Anterior cingulate cortex (tissue), 58 donors: ENCODE data around the gene MYH9.

ENCODE experiments used
- DNase-seq, 58 donors: peaks; one replicate each; lab custom pipeline; 2025; lab: John Stamatoyannopoulos, UW

The MYH9 gene

DNA sequence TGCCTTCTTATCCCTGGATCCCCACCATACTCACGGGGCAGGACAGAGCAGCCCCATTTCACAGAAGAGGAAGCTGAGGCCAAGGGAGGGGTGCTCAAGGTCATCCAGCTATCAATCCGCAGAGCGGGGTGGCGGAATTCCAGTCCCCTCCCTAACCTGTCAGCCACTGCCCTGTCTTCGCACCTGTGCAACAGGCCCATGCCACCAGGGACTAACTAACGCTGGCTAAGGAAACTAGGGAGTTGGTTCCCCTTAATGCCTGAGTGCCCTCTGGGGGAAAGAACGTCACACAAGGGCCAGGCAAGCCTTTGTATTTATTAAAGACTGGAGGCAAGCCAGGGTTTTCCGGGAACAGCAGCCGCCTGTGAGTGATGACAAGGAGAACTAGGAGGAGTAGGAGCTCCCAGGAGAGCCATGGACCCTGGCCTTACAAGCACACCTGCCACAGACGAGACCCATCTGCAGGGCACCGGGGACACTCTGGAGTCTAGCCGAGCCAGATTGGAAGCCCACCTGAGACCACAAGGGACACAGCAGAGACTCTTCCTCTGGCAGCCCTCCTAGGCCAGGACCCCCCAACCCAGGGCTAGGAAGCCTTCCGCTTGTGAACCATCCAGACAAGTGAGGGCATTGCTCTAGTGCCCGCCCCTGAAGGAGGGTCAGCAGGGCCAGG is 64.4 kb downstream of the MYH9 start:
- DNase-seq = peak in 37 of 58 donors; percentile 14 to 76 (median 40)

DNA sequence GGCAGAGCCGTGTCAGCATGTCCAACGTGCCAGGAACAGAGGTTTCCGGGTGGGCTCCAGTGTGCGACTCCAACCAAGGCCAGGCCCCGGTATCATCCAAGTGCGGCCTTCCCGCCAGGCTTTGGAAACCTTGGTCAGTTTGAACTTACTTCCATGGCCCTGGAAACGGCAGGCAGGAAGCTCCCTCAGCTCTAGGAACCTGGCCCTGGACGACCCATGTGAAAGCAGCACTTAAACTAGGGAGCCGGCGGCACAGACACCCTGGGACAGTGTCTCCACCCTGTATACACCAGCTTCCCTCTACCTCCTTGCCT is 65.2 kb downstream of the MYH9 start:
- DNase-seq = no peak

DNA sequence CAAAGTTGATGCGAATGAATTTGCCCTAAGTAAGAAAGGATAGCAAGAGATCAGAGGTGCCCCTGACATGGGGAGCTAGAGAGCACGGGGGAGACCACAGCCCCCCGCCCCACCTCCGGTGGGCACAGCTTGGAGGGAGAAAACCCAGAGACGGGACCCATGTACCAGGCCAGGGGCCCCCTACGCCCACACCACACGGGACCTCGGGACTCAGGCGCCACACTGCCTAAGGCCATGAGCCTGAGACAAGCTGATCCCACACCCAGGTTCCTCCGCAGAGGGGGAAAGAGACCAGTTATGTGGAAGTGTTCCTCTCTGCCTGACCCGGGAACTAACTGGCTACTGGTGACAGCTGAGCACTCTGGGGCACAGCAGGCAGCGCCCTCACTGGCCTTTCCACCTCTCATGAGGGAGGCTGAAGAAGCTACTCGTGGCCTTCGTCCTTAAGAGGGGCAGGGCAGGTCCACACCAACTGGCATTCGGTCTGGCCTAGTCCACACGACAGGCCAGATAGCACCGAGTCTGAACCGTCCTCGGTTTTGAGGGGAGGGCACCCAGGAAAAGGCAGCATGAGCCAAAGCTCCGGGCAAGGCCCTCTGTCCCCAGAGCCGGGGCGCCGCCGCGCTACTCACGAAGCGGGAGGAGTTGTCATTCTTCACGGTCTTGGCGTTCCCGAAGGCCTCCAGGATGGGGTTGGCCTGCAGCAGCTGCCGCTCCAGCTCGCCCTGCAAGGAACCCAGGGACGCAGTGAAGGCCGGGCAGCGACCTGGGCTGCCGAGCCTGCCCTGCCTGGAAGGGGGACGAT is 65.8 kb downstream of the MYH9 start:
- DNase-seq = no peak

DNA sequence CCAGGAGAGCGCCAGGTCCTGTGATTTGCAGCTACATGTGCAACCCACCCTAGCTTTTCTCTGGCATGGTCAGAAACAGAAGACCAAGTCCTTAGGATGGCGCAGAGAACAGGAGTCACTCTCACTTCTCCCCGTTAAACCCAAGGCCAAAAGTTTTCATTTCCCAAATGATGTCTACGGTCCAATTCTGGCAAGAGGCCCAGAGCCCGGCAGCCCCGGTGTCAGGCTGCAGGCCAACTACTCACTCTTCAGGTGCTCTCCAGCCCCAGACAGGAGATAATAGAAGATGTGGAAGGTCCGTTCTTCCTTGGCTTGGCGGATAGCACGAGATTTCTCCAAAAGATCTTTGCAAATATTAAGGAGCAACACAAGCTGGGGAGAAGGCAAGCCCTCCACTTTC is 67.2 kb downstream of the MYH9 start:
- DNase-seq = no peak

DNA sequence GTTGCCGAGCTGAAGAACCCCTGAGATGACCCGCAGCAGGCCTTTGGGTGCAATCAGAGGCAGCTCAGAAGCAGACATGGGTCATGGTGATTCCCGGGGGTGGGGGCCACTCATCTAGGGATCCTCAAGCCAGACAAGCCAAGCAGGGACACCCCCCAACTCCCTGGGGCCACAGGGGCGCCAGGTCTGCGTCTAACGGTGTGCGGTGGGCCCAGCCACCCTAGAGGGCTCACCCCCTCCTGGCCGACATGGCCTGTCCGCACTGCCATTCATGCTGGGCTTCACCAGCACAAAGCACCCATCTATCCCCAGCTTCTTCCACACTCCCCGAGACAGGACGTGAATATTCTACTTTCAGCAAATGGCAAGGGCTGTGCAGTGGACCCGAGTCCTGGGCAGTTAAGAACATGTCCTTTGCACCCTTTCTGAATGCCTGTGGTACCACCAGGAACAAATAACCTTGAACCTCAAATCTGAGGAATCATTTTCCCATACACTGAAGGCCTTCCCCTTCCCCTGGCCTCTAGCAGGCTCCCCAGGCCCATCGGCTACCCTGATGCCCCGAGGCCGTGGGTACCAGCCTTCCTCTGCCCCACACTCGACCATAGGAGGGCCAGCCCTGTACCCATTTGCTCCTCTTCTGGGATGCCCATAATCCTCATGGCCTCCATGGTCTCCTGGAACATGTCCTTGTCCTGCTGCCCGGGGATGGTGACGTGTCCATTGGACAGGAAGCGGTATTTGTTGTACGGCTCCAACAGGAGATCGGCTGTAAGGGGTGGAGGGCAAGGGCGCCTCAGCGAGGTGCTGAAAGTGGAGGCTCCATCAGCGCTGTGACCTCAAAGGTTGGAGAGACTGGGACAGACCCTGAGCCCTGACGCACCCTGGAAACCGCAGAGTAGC is 67.9 kb downstream of the MYH9 start:
- DNase-seq = no peak

DNA sequence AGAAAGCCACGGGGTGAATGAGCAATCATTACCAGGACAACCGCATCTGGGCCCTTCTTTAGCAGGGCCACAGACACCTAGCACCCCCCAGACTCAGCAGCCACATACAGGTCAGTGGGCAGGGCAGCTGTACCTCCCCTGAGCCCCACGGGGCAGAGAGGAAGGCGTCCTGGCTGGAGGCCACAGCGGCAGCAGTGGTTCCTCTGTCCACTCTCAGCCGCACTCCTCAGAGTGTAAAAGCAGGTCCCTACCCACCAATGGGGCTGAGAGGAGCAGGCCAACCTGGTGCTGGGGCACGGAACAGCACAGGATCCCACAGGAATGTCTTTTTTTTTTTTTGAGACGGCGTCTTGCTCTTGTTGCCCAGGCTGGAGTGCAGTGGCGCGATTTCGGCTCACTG is 69.3 kb downstream of the MYH9 start:
- DNase-seq = no peak

DNA sequence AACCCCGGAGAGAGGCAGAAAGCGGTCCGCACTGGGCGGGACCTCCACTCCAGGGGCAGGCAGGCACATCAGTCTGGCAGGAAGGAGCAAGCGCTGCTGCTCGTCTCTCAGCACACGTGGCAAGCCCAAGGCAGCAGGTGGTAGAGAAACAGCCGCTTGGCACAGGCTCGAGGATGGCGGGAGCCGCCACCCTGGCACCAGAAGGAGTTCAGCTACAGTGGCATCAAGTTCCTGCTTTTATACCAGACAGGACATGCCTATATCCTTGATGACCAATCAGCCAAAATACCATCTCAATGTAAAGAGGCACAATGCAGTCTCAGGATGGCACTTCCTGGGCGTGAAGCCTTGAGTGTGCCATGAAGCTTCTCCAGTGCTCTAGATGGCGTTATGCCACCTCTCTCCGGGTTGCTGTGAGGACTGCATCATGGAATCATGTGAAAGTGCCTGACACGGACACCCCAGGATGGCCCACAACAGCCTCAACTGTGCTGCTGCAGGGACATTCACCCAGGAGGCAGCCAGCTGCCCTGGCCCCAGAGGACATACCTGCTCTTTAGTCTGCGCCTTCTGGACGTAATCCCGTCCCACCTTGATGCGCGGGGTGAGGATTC is 70.0 kb downstream of the MYH9 start:
- DNase-seq = peak in 1 of 58 donors; percentile 47

DNA sequence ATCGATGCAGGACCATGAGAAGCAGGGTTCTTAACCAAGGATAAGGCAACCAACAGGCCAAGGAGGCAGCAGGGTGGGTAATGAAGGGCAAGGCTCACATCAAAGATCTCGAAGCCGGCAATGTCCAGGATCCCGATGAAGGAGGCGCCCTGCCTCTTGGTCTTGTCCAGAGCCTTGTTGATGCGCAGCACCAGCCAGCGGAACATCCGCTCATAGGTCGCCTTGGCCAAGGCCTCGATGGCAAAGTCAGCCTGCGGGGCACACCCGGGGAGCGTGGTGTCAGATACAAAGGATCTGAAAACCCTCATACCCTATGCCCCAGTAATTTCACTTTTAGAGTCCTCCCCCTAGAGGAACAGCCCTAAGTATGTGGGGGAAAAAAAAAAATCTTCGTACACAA is 71.3 kb downstream of the MYH9 start:
- no peak for DNase-seq

DNA sequence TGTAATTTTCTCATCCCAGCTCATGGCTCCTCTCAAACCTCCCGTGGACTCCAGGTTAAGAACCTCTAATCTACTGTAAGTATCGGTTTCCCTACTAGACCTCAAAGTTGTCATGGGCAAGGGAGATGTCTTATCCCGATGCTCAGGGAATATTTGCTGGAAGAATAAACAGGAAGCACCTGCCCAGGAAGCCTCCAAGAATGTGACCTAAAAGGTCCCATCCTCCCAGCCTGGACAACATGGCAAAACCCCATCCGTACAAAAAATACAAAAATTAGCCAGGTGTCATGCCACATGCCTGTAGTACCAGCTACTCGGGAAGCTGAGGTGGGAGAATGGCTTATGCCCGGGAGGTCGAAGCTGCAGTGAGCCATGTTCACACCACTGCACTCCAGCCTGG is 72.4 kb downstream of the MYH9 start:
- DNase-seq = no peak

DNA sequence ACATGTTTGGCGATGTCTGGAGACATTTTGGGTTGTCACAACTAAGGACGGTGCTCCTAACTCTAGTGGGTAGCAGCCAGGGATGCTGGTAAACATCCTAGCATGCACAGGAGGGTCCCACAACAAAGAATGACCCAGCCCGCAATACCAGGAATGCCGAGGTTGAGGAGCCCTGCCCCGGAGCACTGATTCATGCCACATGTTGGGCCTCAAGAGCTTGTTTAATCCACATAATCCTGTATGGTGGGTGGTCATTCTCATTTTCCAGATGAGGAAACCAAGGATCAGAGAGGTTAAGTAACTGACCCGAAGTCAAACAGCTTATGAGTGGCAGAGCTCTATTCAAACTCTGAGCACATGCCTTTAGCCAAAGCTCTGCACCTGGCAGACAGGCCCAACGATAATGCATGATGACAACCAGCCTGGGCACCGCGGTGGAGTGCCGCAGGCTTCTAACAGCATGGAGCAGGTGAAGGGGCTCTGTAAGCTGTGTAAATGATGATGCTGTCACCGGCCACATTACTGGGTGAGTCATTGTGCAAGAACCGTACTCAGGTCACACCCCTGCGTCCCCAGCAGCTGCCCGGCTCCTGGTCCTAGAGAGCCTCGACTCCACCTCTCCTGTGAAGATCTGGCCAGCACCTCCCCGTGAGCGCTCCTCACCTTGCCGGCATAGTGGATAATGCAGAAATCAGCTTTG is 76.2 kb downstream of the MYH9 start:
- no peak for DNase-seq

DNA sequence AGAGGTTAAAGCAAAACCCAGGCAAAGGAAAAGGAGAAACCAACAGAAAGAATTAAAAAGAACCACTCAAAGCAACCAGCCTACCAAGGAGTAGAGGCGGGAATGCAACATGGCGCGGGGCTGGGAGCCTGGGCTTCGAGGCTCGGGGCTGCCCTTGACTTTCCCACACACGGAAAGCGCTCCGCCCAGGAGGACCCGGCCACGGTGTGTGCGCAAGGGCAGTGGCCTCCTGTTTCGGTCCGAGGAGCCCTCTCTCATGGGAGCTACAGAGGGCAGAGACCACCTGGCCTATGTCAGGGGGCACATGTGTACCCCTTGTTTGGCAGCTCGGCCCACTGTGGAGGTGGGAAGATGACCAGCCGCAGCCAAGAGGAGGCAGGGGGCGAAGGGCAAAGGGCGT is 78.9 kb downstream of the MYH9 start:
- DNase-seq = no peak

DNA sequence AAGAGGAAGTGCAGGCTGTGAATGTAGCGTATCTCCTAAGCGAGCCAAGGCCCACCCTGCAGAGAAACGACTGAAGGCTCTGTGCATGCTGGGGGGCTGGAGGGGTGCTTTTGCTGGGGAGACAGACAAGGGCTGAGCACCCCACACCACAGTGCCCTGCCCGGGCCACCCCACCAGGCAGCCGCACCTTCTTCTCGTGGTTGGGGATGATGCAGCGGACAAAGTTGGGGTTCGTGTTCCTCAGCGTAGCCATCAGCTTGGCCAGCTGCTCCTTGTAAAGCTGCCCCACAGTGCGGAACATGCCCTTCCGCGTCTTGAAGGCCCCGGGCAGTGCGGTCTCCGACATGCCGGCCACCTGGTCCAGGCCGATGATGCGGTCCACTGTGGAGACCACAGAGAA is 81.5 kb downstream of the MYH9 start:
- DNase-seq = no peak

DNA sequence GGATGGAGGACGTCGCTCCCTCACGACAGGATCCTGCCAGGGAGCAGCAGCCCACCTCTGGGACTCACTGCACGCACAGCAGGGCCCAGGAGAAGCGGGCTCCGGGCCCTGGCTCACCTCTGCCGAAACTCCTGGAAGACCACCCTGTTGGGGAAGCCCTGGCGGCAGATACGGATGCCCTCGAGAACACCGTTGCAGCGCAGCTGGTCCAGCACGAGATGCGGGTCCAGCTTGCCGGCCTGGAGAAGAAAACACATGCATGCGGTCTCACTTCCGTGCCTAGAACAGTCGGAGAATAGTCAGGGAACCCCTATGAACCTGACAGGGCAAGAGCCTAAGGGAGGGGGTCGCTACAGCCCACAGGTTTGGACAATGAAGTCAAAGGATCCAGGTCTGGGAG is 82.0 kb downstream of the MYH9 start:
- no peak for DNase-seq

DNA sequence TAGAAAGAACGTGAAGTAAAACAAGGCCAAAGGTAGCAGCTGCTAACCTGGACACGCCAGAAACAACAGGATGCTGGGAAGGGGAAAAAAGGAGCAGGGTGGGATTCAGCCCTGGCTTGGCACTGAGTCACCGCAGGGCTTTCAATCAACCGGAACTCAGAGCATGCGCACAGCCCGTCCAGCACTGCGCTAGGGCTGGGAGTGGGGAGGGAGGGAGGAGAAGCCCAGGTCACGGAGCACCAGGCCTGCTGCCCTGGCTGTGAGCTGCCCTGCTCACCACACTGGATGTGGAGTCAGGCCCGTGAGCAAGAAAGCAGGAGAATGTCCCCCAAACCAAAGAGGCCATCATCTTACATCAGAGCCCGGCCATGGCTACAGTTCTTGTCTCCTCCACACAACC is 83.3 kb downstream of the MYH9 start:
- DNase-seq = no peak

DNA sequence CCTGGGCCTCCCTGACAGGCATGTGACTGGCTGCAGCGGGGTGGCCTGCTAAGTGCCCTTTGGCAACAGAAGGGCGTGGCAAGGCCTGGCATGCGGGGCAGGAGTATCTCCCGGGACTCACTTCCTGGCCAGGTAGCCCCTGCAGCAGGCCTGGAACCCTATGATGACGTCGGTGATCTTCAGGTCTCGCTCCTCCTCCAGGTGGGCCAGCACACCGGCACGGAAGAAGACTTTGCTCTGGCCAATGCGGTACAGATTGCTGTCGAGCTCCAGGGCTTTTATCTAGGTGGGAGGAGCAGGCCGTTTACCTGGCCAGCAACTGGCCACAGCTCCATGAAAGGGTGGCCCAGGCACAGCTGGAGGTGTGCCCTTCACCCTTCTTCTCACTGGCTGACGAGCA is 83.9 kb downstream of the MYH9 start:
- no peak for DNase-seq

DNA sequence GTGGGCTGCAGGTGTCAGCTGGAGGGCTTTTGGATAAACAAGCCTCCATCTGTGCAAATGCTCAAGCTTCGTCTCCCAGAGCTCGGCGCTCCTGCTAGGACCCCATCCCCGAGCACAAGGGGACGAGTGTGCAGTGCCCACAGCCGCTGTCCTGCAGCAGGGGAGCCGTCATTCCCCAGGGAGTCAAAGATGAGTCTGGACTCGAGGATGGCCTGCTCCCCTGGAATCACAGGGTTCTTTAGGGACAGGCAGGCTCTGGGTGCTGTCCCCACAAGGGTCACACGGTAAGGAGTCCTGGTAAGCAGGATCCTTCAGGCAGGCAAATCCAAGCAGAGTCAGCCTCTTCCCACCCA is 84.7 kb downstream of the MYH9 start:
- no peak for DNase-seq

DNA sequence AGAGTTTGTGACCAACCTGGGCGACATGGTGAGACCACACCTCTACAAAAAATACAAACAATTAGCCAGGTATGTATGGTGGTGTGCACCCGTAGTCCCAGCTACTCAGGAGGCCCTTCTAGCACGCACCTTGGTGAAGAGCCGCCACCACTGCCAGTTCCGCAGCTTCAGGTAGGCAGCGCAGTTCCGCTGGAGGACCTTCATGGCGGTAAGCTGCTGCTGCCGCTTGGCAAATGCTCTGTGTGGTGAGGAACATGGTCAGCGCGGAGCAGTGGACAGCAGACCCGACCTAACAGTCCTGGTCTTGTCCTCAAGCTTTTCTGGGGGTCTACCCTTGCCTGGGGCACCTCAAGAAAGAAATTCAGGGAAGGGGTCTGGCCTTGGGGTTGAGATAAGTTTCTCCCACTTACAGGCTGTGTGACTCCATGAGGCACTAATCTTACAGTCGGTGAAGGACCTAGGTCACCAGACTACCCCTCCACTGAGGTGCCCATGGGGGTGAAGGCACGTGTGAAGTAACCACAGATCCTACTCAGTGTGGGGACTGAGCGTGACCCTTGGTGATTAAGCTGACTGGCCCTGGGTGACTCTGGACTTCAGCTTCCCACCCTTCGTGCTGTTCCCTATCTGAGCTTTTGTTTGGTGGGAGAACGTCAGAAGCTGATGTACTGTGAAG is 85.2 kb downstream of the MYH9 start:
- DNase-seq = no peak

DNA sequence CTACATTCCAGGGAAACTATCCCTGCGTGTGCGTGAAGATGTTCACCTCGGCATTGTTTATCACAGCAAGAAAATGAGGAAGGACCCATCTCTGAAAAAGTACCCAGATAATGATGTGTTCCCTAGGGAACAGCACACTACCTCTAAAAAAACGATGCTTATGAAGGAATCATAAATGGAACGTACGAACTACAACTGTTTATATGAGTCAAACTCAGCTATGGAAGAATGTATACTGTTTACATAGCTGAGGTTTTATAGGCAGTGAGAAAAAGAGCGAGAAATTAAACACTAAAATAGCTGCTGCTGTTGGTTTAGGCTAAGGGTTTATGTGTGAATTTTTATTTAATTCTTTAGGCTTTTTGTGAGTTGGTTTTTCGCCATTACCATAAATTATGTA is 85.9 kb downstream of the MYH9 start:
- DNase-seq = no peak

DNA sequence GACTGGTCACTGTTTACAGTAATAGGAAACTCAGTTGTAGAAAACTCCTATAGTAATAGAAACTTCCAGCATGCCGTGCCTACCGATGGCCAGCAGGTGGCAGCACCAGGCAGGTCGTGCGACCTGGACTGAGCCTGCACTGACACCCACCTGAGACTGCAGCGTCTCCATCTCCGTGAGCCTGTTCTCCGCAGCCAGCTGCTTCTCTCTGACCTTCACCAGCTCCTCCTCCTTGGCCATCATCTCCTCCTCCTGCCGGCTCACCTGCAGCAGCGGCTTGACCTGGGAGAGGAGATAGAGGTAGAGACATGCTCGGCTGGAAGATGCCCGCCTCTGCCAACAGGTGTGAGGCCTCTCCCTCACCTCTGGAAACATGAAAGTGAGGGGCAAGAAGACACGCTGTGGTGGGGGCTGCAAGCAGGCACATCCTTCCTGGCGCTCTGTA is 86.4 kb downstream of the MYH9 start:
- DNase-seq = peak in 47 of 58 donors; percentile 7 to 79 (median 31)
